RWPE1 (cell line): Measurements from ENCODE around the gene SMYD3.

Source experiments
- CTCF ChIA-PET: fragments of 350-600 bp; sonication (Branson Sonifier 250); formaldehyde crosslinking; extraction: SDS; loops from one replicate; lab custom pipeline; 2021; lab: Yijun Ruan, JAX
- POLR2A ChIA-PET: fragments of 400-600 bp; formaldehyde crosslinking; extraction: SDS; loops from one replicate; lab custom pipeline; 2020; ENCODE audit warnings: antibody characterized with exemption; ENCODE audit not compliant: low non-redundant PET; lab: Yijun Ruan, JAX
- DNase-seq: peaks from one replicate; pipeline ENCODE4 v3.0.0; 2012; ENCODE audit warnings: low spot score
- H3K27ac ChIP-seq: fragments of 450-650 bp; 2 replicates; pipeline ENCODE4 v1.5.1; 2017
- TF ChIP-seq, protein P1 (sequence below): fragments of 450-650 bp; conservative IDR thresholded peaks from 2 replicates; pipeline ENCODE4 v1.5.1; 2017; ENCODE audit warnings: low read depth, mild to moderate bottlenecking

The SMYD3 gene

DNA sequence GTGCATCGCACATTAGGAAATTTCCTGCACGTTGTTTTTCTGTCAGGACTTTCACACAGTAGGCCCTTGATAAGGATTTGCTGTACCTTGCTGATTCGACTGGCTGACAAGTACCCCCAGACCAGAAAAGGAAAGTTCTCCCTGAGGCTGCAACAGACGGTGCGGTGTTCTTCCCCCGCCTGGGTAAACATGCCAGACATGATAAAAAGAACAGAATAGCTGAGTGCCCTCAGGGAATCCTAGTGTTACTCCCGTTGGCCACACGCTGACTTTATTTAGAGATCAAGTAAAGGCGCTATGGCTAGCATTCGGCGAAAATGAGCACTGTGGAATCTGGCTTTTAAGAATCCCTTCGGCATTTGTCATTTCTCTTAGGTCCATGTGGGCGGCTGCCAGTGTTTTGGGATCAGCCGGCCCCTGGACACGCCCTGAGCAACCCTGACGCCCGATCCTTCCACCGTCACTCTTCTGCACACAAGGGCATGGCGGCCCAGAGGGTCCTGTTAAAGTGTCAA, 744.6 kb downstream of the SMYD3 start:
- no peak overlapping the region for H3K27ac ChIP-seq
- TF ChIP-seq, protein P1, sequence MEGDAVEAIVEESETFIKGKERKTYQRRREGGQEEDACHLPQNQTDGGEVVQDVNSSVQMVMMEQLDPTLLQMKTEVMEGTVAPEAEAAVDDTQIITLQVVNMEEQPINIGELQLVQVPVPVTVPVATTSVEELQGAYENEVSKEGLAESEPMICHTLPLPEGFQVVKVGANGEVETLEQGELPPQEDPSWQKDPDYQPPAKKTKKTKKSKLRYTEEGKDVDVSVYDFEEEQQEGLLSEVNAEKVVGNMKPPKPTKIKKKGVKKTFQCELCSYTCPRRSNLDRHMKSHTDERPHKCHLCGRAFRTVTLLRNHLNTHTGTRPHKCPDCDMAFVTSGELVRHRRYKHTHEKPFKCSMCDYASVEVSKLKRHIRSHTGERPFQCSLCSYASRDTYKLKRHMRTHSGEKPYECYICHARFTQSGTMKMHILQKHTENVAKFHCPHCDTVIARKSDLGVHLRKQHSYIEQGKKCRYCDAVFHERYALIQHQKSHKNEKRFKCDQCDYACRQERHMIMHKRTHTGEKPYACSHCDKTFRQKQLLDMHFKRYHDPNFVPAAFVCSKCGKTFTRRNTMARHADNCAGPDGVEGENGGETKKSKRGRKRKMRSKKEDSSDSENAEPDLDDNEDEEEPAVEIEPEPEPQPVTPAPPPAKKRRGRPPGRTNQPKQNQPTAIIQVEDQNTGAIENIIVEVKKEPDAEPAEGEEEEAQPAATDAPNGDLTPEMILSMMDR = no peak
- DNase-seq = no peak
- ChIA-PET POLR2A (no interaction called here), CTCF (no interaction called here)

DNA sequence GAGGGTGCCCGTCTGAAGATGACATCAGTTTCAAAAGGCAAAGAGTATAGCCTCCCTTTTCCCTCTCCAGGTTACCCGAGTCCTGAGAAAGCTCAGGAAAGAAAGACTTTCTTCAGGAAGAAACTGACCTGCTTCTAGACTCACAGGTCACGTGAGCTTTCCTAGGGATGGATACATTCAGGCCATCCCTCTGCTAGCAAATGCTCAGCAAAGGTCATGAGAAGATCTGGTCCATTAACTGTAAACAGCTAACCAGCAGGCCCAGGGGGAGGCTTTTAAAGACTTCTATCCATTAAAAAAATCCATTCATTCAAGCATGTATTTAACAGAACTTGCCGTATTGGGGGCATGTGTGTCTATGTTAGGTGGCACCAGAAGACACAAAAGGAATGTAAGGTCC, 746.8 kb downstream of the SMYD3 start:
- no peak overlapping the region for H3K27ac ChIP-seq
- CTCF ChIA-PET = interaction anchor here (0.6 kb wide), 1 partner anchor 603 kb away, joined by 7 read pairs; no protein-coding TSS in a partner anchor
- DNase-seq = no peak
- TF ChIP-seq, protein P1 = no peak
- POLR2A ChIA-PET = no interaction called here

DNA sequence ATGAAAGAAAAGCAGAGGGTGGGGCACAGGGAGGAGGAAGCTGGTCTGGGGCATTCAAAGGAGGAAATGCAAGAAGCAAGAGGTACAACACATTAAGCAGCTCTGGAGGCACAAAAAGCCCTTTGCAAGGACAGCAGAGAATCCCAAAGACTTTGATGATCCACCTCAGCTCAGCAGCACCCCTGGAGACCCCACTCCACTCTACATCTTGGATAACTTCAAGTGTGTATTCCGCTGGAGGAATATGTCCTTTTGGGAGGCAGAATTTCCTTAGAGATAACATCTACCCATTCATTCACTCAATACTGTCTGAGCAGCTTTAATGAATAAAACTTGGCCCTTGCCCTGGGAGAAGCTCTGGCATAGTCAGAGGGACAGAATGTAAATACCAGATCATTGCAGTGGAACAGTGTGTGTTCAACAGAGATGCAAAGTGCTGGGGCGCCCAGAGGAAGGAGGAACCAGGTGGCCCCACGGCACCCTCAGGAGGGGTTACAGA, 752.6 kb downstream of the SMYD3 start:
- TF ChIP-seq, protein P1 = no peak
- no peak overlapping the region for H3K27ac ChIP-seq
- ChIA-PET CTCF (interaction anchor here (0.9 kb wide), 1 partner anchor 22 kb away, joined by 3 read pairs; no protein-coding TSS in a partner anchor), POLR2A (no interaction called here)
- no peak for DNase-seq

DNA sequence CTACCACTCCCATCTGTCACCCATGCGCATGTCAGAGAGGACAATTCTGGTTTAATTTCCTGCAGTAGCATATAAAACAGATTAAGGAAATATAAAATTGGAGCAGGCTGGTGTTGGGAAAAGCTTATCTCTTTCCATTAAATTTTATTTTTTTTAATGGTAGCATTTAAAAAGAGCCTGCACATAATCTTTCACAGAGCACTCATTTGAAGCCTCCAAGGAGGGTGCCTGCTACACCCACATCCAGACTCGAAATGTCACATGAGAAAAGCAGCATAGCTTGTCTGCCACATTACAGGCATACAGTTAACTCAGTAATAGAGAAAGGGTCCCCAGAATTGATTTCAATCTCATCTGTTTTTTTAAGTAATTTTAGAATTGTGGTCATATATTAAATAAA, 753.3 kb downstream of the SMYD3 start:
- ChIA-PET CTCF (interaction anchor here (0.7 kb wide), 1 partner anchor 594 kb away, joined by 4 read pairs; no protein-coding TSS in a partner anchor), POLR2A (no interaction called here)
- no peak for DNase-seq
- TF ChIP-seq, protein P1 = no peak
- no peak overlapping the region for H3K27ac ChIP-seq

DNA sequence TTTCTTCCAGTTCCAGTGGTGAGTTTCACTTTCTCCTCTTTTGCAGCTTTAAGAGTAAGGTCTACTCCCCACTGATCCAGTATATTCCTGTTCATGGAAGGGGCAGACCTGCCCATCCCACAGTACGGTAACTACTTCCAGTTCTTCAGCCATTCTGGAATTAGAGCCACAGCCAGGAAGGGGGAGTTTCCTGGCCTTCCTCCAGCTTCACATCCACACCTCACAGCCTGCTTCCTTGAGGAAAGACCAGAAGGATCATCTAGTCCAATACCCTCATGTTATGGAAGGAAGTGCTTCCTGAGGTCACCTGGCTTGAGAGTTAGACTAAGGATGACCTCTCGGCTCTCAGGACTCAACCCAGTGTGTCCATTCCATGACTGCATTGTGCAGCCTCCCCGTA, 754.5 kb downstream of the SMYD3 start:
- H3K27ac ChIP-seq = no peak overlapping the region
- ChIA-PET CTCF (no interaction called here), POLR2A (no interaction called here)
- TF ChIP-seq, protein P1 = no peak
- no peak for DNase-seq

DNA sequence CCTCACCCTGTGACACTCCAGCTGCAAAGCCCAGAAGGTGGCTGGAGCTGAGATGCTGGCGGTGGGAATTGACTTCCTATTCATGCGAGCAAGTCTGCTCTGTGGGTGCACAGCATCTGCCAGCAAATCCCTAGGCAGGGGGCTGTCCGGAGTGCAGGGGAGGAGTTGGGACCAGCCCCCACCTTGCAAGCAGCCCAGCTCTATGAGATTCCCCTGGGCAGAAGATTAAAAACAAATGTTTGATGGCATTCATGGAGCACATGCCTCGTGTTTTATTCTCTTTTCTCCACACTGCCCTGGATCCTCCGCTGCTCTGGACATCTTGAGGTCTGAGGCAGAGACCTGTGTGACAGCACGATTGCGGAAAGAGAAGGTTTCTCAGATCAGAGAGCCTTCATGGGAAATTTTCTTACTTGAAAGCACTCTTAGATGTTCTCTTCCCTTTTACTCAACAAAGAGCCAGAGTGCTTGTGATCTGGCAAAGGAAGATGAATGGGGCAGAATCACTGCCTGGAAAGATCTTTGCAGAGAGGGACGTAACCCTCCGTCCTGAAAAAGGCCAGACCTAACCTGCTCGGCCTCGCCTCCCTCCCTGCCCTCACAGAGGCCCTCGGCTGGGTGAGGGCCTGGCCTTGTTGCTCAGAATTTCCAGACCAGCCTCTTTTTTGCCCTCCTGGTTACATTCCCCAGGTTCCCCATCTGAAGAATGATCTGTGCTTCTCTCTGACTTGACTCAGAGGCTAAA, 755.2 kb downstream of the SMYD3 start:
- POLR2A ChIA-PET = no interaction called here
- CTCF ChIA-PET = no interaction called here
- no peak for DNase-seq
- H3K27ac ChIP-seq = no peak overlapping the region
- TF ChIP-seq, protein P1 = no peak
